ENCODE results near the gene TNNT1.

DNA sequence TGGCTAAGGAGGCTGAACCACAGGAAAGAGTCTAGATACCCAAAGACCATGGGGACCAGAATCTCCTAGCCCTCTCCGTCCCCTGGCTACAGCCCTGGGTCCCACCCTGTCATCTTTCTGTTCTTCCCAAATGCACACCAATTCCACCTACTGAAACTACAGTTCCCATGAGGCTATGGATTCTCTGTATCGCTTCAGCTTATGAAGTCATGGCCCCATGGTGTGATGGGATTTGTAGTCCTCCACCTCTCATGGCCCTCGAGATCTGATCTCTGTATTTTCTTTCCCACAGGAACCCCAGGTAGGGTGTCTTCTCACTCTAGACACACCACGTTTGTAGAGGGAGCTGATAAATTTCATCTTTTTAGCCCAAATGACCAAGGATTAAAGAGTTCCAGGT is 48.5 kb upstream of the TNNT1 start:
- TF ChIP-seq, protein P1, sequence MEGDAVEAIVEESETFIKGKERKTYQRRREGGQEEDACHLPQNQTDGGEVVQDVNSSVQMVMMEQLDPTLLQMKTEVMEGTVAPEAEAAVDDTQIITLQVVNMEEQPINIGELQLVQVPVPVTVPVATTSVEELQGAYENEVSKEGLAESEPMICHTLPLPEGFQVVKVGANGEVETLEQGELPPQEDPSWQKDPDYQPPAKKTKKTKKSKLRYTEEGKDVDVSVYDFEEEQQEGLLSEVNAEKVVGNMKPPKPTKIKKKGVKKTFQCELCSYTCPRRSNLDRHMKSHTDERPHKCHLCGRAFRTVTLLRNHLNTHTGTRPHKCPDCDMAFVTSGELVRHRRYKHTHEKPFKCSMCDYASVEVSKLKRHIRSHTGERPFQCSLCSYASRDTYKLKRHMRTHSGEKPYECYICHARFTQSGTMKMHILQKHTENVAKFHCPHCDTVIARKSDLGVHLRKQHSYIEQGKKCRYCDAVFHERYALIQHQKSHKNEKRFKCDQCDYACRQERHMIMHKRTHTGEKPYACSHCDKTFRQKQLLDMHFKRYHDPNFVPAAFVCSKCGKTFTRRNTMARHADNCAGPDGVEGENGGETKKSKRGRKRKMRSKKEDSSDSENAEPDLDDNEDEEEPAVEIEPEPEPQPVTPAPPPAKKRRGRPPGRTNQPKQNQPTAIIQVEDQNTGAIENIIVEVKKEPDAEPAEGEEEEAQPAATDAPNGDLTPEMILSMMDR (IDR thresholded peaks at IDR 0.05; ENCODE audit: insufficient read depth, low read depth, low read length), result no peak
- TF ChIP-seq EZH2 (IDR thresholded peaks at IDR 0.05; ENCODE audit: insufficient read depth, low read length), result no peak

All from astrocyte (in vitro differentiated cells and primary cell).